Measurements from ENCODE around the gene TRMU. TPM values are rescaled to one million over a fixed set of nuclear protein-coding genes. Genes with fewer than 3 reads are reported as not detected.

Gene TRMU
- total and polyA plus RNA-seq, 2 of the 8 experiments (the other 6 are each of a cell fraction or from before 2014, with no cell fraction given): 43.4 to 70.6 TPM

DNA sequence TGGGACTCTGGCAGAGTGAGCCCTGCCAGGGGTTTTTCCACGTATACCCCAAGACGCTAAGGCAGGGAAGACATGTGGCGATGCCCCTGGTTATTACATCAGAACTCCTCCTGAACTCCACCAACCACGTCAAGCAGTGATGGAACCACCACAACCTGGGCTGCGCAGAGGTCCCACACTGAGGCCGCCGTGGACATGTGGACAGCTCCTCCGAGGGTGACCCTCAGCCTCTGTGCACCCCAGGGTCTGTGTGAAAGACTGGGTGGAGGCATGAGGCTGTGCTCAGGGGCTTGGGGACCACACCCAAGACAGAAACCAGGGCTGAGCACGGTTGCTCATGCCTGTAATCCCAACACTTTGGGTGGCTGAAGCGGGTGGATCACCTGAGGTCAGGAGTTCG lies 52.2 kb downstream of the TRMU start:
- Histone ChIP-seq H3K27me3 (replicated peaks in 1 of 4; ENCODE audit: control insufficient read depth in 3 of 4, extremely low read depth in 1 of 4, insufficient read depth in 3 of 4, low read length in 3 of 4) (no peaks in the 10 kb centered on the region), H3K27ac (ENCODE audit: low read depth, low read length) (no peak overlapping the region), H4K20me1 (replicated peaks in 1 of 2; ENCODE audit: control insufficient read depth in 1 of 2, insufficient read depth in 2 of 2, low read length in 2 of 2) (peaks cover 0 to 2% of the 10 kb centered on the region in 2 experiments), H4K91ac (replicated peaks; ENCODE audit: insufficient read length, low read length) (no peak overlapping the region), H4K8ac (ENCODE audit: extremely low read depth, insufficient read depth, low read length) (no peak overlapping the region), H3K9ac (replicated peaks in 1 of 4; ENCODE audit: extremely low read depth in 1 of 4, low read depth in 3 of 4, low read length in 3 of 4) (no peak overlapping the region), H3K79me1 (ENCODE audit: low read depth, low read length) (no peaks in the 10 kb centered on the region), H2BK15ac (ENCODE audit: low read length) (no peak overlapping the region), H3K14ac (ENCODE audit: insufficient read length) (no peak overlapping the region), H3K79me2 (ENCODE audit: control insufficient read depth in 1 of 2, insufficient read depth in 2 of 2, low read length in 2 of 2) (no peaks in the 10 kb centered on the region), H4K5ac (ENCODE audit: insufficient read length, low read depth, low read length) (no peak overlapping the region), H3K23ac (ENCODE audit: insufficient read length) (no peak overlapping the region), H3K9me3 (ENCODE audit: insufficient read depth in 2 of 2, low read depth in 1 of 2, low read length in 1 of 2) (no peaks in the 10 kb centered on the region), H2AK5ac (ENCODE audit: low read depth, low read length) (no peak overlapping the region), H2AFZ (ENCODE audit: low read length) (no peak overlapping the region), H2BK120ac (replicated peaks; ENCODE audit: low read depth, low read length) (no peak overlapping the region), H2BK20ac (ENCODE audit: low read length) (no peak overlapping the region), H3K4me3 (ENCODE audit: extremely low read depth in 1 of 4, insufficient read depth in 2 of 4, low read depth in 3 of 4, low read length in 4 of 4) (no peak overlapping the region), H3K4me1 (replicated peaks in 1 of 4; ENCODE audit: control insufficient read depth in 3 of 4, insufficient read depth in 4 of 4, low read length in 3 of 4) (peaks cover 0 to 2% (median 0%) of the 10 kb centered on the region in 4 experiments; a peak in 2 of 7 replicates), H2BK5ac (ENCODE audit: low read depth, low read length) (no peak overlapping the region), H3K4ac (replicated peaks; ENCODE audit: insufficient read length, low read depth, low read length) (no peak overlapping the region), H3K18ac (ENCODE audit: extremely low read depth, low read length) (no peak overlapping the region), H2BK12ac (ENCODE audit: low read depth, low read length) (no peak overlapping the region), H3K36me3 (ENCODE audit: control insufficient read depth in 2 of 4, insufficient read depth in 4 of 4, low read length in 3 of 4) (0 out of 8 replicates have a peak, but pooled peaks cover 0 to 2% (median 0%) of the 10 kb centered on the region in 4 experiments), H3K56ac (replicated peaks; ENCODE audit: insufficient read length, low read depth, low read length) (no peak overlapping the region), H3K4me2 (ENCODE audit: insufficient read depth in 1 of 2, low read depth in 2 of 2, low read length in 2 of 2) (no peak overlapping the region), H3K23me2 (ENCODE audit: low read depth, low read length) (no peaks in the 10 kb centered on the region)
- DNase-seq (ENCODE audit: low read depth in 1 of 2, low spot score in 2 of 2): no peak
- ChIA-PET POLR2A (ENCODE audit: partially characterized antibody) (no interaction called here), CTCF (ENCODE audit: partially characterized antibody) (interaction anchor here (1.1 kb wide), 1 partner anchor 56 kb away, joined by 3 read pairs; no protein-coding TSS in a partner anchor)
- 91% methylated on average over 11 of the region's 11 CpGs; no CpG with 5 or more reads in 1 of the 2 experiments for WGBS, 2 experiments (ENCODE audit: extremely low coverage in 1 of 2, insufficient coverage in 1 of 2, insufficient read length in 1 of 2, insufficient replicate concordance in 2 of 2, low coverage in 1 of 2, low lambda C conversion rate in 2 of 2, missing lambda C conversion rate in 1 of 2)
- FAIRE-seq: no peak
- TF ChIP-seq EZH2 (IDR thresholded peaks at IDR 0.05; ENCODE audit: low read depth, low read length, severe bottlenecking): no peak
